Endothelial cell of umbilical vein (primary cell): Measurements from ENCODE around the gene TMEM174. TPM values are rescaled to one million over a fixed set of nuclear protein-coding genes. Genes with fewer than 3 reads are reported as not detected.

ENCODE experiments used
- BruUV-seq: library from RNA; stranded (reverse); fragments of 400-500 nt; replicated peaks from 2 replicates; lab custom pipeline; 2021; lab: Mats Ljungman, UMichigan
- CTCF ChIA-PET: fragments of 300-600, 350-600 bp; sonication (Branson Sonifier 250); formaldehyde crosslinking; loops from one replicate; lab custom pipeline; 2021; ENCODE audit warnings: antibody characterized with exemption, inconsistent platforms; lab: Charles Lee
- POLR2A ChIA-PET: fragments of 300-600, 350-600 bp; sonication (Branson Sonifier 250); formaldehyde crosslinking; loops from one replicate; lab custom pipeline; 2021; ENCODE audit warnings: antibody characterized with exemption, inconsistent platforms; lab: Charles Lee
- DNase-seq: peaks from one replicate; pipeline ENCODE4 v3.0.0-alpha.2; 2011; ENCODE audit warnings: low read depth, low spot score
- FAIRE-seq: peaks from 2 replicates; lab custom pipeline; 2011; peaks lifted over from hg19 to GRCh38; lab: Jason Lieb, UNC
- H2AFZ ChIP-seq: 2 replicates; pipeline ENCODE4 v1.6.0; 2012; ENCODE audit warnings: low read depth, low read length, control low read depth, inconsistent platforms
- H3K27ac ChIP-seq: 2 replicates; pipeline ENCODE4 v1.5.1; 2011; ENCODE audit warnings: low read depth, mild to moderate bottlenecking, control low read depth, low read length, moderate library complexity; ENCODE audit not compliant: insufficient read depth
- H3K27me3 ChIP-seq, 2 experiments: 2 replicates each; pipeline versions ENCODE4 v1.6.0 to v1.6.1; 2011; ENCODE audit warnings: low read length in 2 of 2, mixed read lengths in 1 of 2; ENCODE audit not compliant: control insufficient read depth in 2 of 2, insufficient read depth in 2 of 2
- H3K36me3 ChIP-seq, 2 experiments: 2 replicates in 1 of 2; 3 replicates in 1 of 2; pipeline ENCODE4 v1.5.1; 2011; ENCODE audit warnings: low read length in 2 of 2, mild to moderate bottlenecking in 1 of 2, moderate library complexity in 1 of 2; ENCODE audit not compliant: control insufficient read depth in 2 of 2, insufficient read depth in 2 of 2; ENCODE audit errors: extremely low read depth in 1 of 2
- H3K4me1 ChIP-seq: 3 replicates; pipeline ENCODE4 v1.5.1; 2011; ENCODE audit warnings: mild to moderate bottlenecking, low read length; ENCODE audit not compliant: control insufficient read depth, insufficient read depth; ENCODE audit errors: extremely low read depth
- H3K4me2 ChIP-seq: 2 replicates; pipeline ENCODE4 v1.6.1; 2011; ENCODE audit warnings: low read length, control low read depth, mixed read lengths; ENCODE audit not compliant: insufficient read depth
- H3K4me3 ChIP-seq, 3 experiments: fragments of 200-600 bp in 1 of 3; sonication (generic), shearing (Covaris generic) in 1 of 3; replicated peaks in 1 of 3; 2 replicates each; pipeline ENCODE4 v1.5.1; 2011 to 2016; ENCODE audit warnings: control low read depth in 3 of 3, low read length in 3 of 3, mild to moderate bottlenecking in 2 of 3, inconsistent platforms in 1 of 3, low read depth in 1 of 3, moderate library complexity in 1 of 3; ENCODE audit not compliant: insufficient read depth in 1 of 3
- H3K79me2 ChIP-seq: 2 replicates; pipeline ENCODE4 v1.6.0; 2012; ENCODE audit warnings: low read length, inconsistent platforms; ENCODE audit not compliant: control insufficient read depth, insufficient read depth
- H3K9ac ChIP-seq: replicated peaks from 2 replicates; pipeline ENCODE3; 2011; ENCODE audit warnings: low read length, control low read depth; ENCODE audit not compliant: insufficient read depth; ENCODE audit errors: extremely low read depth
- H3K9me1 ChIP-seq: replicated peaks from 3 replicates; pipeline ENCODE4 v1.6.0; 2011; ENCODE audit warnings: mild to moderate bottlenecking, low read length; ENCODE audit not compliant: control insufficient read depth, insufficient read depth; ENCODE audit errors: extremely low read depth
- H3K9me3 ChIP-seq: replicated peaks from 2 replicates; pipeline ENCODE4 v1.5.1; 2012; ENCODE audit warnings: low read length, inconsistent platforms; ENCODE audit not compliant: control insufficient read depth, insufficient read depth
- H4K20me1 ChIP-seq: replicated peaks from 2 replicates; pipeline ENCODE3; 2011; ENCODE audit warnings: mild to moderate bottlenecking, low read length; ENCODE audit not compliant: control insufficient read depth, insufficient read depth; ENCODE audit errors: extremely low read depth
- CTCF ChIP-seq, 2 donors: IDR thresholded peaks; 1 replicate in 1 of 2; 2 replicates in 1 of 2; pipeline ENCODE4 v1.5.1; 2011; ENCODE audit warnings: low read length in 2 of 2, mild to moderate bottlenecking in 2 of 2, moderate library complexity in 2 of 2, control low read depth in 1 of 2, inconsistent platforms in 1 of 2, low read depth in 1 of 2; ENCODE audit not compliant: insufficient read depth in 1 of 2; ENCODE audit errors: extremely low read depth in 1 of 2
- EZH2 ChIP-seq: IDR thresholded peaks from 2 replicates; pipeline ENCODE4 v1.6.1; 2012; ENCODE audit warnings: borderline replicate concordance, low read depth, mild to moderate bottlenecking, moderate library complexity, low read length, inconsistent platforms; ENCODE audit not compliant: severe bottlenecking
- FOS ChIP-seq: IDR thresholded peaks from 2 replicates; pipeline ENCODE4 v1.6.1; 2011; ENCODE audit warnings: mild to moderate bottlenecking, low read length, moderate library complexity, borderline replicate concordance; ENCODE audit not compliant: insufficient read depth
- GATA2 ChIP-seq: IDR thresholded peaks from 2 replicates; pipeline ENCODE4 v1.7.0; 2011; ENCODE audit warnings: low read depth, mild to moderate bottlenecking, moderate library complexity, mixed read lengths, low read length; ENCODE audit not compliant: insufficient read length, insufficient read depth
- JUN ChIP-seq: IDR thresholded peaks from 2 replicates; pipeline ENCODE4 v1.6.1; 2011; ENCODE audit warnings: borderline replicate concordance, low read depth; ENCODE audit not compliant: insufficient read length, insufficient read depth
- MAX ChIP-seq: IDR thresholded peaks from 2 replicates; pipeline ENCODE4 v1.6.1; 2011; ENCODE audit not compliant: insufficient read depth, insufficient read length
- MYC ChIP-seq: IDR thresholded peaks from one replicate; pipeline ENCODE4 v1.6.1; 2011; ENCODE audit warnings: mild to moderate bottlenecking, low read depth, low read length
- POLR2A ChIP-seq: IDR thresholded peaks from 2 replicates; pipeline ENCODE4 v1.6.1; 2012; ENCODE audit warnings: low read depth, mild to moderate bottlenecking, control low read depth, low read length
- POLR2AphosphoS5 ChIP-seq: IDR thresholded peaks from 2 replicates; pipeline ENCODE4 v1.6.1; 2012; ENCODE audit warnings: low read depth, mild to moderate bottlenecking, control low read depth, low read length, moderate library complexity; ENCODE audit not compliant: insufficient read depth
- dilution Hi-C: fragments of 300-500 bp; cut with MboI; formaldehyde crosslinking; loops from one replicate; pipeline ENCODE4 v1.15.0; 2019; ENCODE audit warnings: low sequenced_read_pairs; ENCODE audit not compliant: extremely low pct_ligation_motif_present
- intact Hi-C: fragments of 100-400 bp; cut with micrococcal nuclease; formaldehyde crosslinking; loops from one replicate; pipeline ENCODE4 v1.10.0; 2022
- polyA plus RNA-seq, 4 experiments: library from polyadenylated mRNA; depleted of rRNA in 3 of 4; stranded (reverse) in 3 of 4; unstranded in 1 of 4; fragments of >200 nt; gene quantifications; 2 replicates each; pipeline versions ENCODE4 v1.2.1 to v1.2.3, GENCODE V29; 2011 to 2012; ENCODE audit warnings: missing spikeins in 1 of 4
- total RNA-seq: library from RNA; stranded (reverse); gene quantifications from 2 replicates; pipeline ENCODE4 v1.2.3, GENCODE V29; 2021

Gene TMEM174
- total and polyA plus RNA-seq, 2 donors (not counting 3 experiments of a cell fraction or from before 2014, with no cell fraction given): not detected

- POLR2A ChIA-PET: no interaction called here
- Histone ChIP-seq H3K27ac (no peak overlapping the region), H2AFZ (no peak overlapping the region), H3K4me3 (no peak overlapping the region), H3K79me2 (no peaks in the 10 kb centered on the region), H3K36me3 (no peaks in the 10 kb centered on the region), H3K27me3 (peaks cover 20 to 24% of the 10 kb centered on the region in 2 experiments), H3K4me1 (peaks cover 8% of the 10 kb centered on the region), H3K9me1 (no peaks in the 10 kb centered on the region), H3K9me3 (no peaks in the 10 kb centered on the region), H3K4me2 (no peak overlapping the region), H3K9ac (no peak overlapping the region), H4K20me1 (no peaks in the 10 kb centered on the region)
- dilution Hi-C loops (no loop called here), intact Hi-C loops (no loop called here)
- TF ChIP-seq MYC (no peak), JUN (no peak), MAX (no peak), POLR2AphosphoS5 (no peak), FOS (no peak), CTCF (IDR thresholded peaks at IDR 0.05; ENCODE audit: extremely low read depth in 1 of 2, insufficient read depth in 1 of 2, low read depth in 1 of 2, low read length in 2 of 2) (no peak), EZH2 (no peak), POLR2A (no peak), GATA2 (no peak)
- no peak for FAIRE-seq
- no TSS peak for BruUV-seq
- no peak for DNase-seq
- CTCF ChIA-PET: interaction anchor here (1.7 to 2.4 kb wide), 2 partner anchors 11 to 41 kb away, joined by 7 to 8 read pairs; no protein-coding TSS in a partner anchor
Measured at GRCh38 chr5:73160239-73160671, 12.7 kb upstream of the TMEM174 start.
